PC-3 (cell line): ENCODE data around the gene WDR86. TPM values are rescaled to one million over a fixed set of nuclear protein-coding genes. Genes with fewer than 3 reads are reported as not detected.
A peak's percentile ranks its signal among the peaks of the same experiment; 100 is the strongest.

Experiments
- ATAC-seq: fragments of 200-7000 bp; cut with Tn5 transposase; 2 replicates; pipeline ENCODE4 v1.9.1; 2020; ENCODE audit warnings: mild to moderate bottlenecking, moderate library complexity
- BruUV-seq: library from RNA; stranded (reverse); fragments of 400-500 nt; replicated peaks from 2 replicates; lab custom pipeline; 2021; lab: Mats Ljungman, UMichigan
- CTCF ChIA-PET: fragments of 300-600 bp; sonication (Branson Sonifier 250); formaldehyde crosslinking; loops from one replicate; lab custom pipeline; 2022; ENCODE audit warnings: antibody characterized with exemption; lab: Charles Lee
- POLR2A ChIA-PET: fragments of 300-600 bp; sonication (Branson Sonifier 250); formaldehyde crosslinking; loops from one replicate; lab custom pipeline; 2022; ENCODE audit warnings: antibody characterized with exemption; ENCODE audit not compliant: unreplicated experiment; lab: Charles Lee
- DNase-seq: peaks from one replicate; pipeline ENCODE4 v3.0.0-alpha.2; 2015
- H2AFZ ChIP-seq: fragments of 300-600 bp; sonication (generic); 2 replicates; pipeline ENCODE4 v1.6.0; 2016; ENCODE audit warnings: antibody characterized with exemption, low read length
- H3F3A ChIP-seq: fragments of 300-600 bp; sonication (generic); one replicate; pipeline ENCODE4 v1.6.0; 2017; ENCODE audit warnings: antibody characterized with exemption, low read length, control low read depth, mild to moderate bottlenecking; ENCODE audit not compliant: unreplicated experiment
- H3K27ac ChIP-seq: fragments of 300-600 bp; sonication (generic); 2 replicates; pipeline ENCODE4 v1.5.1; 2016; ENCODE audit warnings: mild to moderate bottlenecking, low read length
- H3K27me3 ChIP-seq: fragments of 300-600 bp; sonication (generic); 2 replicates; pipeline ENCODE4 v1.6.1; 2016; ENCODE audit warnings: low read length, mixed read lengths
- H3K36me3 ChIP-seq: fragments of 300-600 bp; sonication (generic); 2 replicates; pipeline ENCODE4 v1.6.1; 2016; ENCODE audit warnings: low read depth, mixed run types, low read length, mixed read lengths
- H3K4me1 ChIP-seq: fragments of 300-600 bp; sonication (generic); 2 replicates; pipeline ENCODE4 v1.5.1; 2016; ENCODE audit warnings: low read length; ENCODE audit not compliant: insufficient read depth
- H3K4me2 ChIP-seq: fragments of 300-600 bp; sonication (generic); 2 replicates; pipeline ENCODE4 v1.6.0; 2016; ENCODE audit warnings: low read length
- H3K4me3 ChIP-seq: fragments of 300-600 bp; sonication (generic); 2 replicates; pipeline ENCODE4 v1.5.1; 2016; ENCODE audit warnings: mild to moderate bottlenecking, low read length, mixed read lengths
- H3K79me2 ChIP-seq: fragments of 300-600 bp; sonication (generic); 2 replicates; pipeline ENCODE4 v1.6.1; 2017; ENCODE audit warnings: low read length, mixed read lengths
- H3K9ac ChIP-seq: fragments of 300-600 bp; sonication (generic); 2 replicates; pipeline ENCODE4 v1.6.0; 2016; ENCODE audit warnings: mild to moderate bottlenecking, low read length
- H3K9me2 ChIP-seq: fragments of 300-600 bp; sonication (generic); replicated peaks from 2 replicates; pipeline ENCODE4 v1.6.1; 2016; ENCODE audit warnings: mixed run types, low read length, mixed read lengths
- H3K9me3 ChIP-seq: fragments of 300-600 bp; sonication (generic); 2 replicates; pipeline ENCODE4 v1.6.1; 2016; ENCODE audit warnings: low read length, mixed read lengths
- H4K20me1 ChIP-seq: fragments of 300-600 bp; sonication (generic); 2 replicates; pipeline ENCODE4 v1.6.1; 2016; ENCODE audit warnings: low read length, mixed read lengths
- CTCF ChIP-seq: fragments of 300-600 bp; sonication (generic); conservative IDR thresholded peaks from 2 replicates; pipeline ENCODE4 v1.5.1; 2017; ENCODE audit warnings: antibody characterized with exemption, low read depth, mild to moderate bottlenecking, low read length
- EZH2 ChIP-seq: fragments of 300-600 bp; sonication (generic); IDR thresholded peaks from one replicate; pipeline ENCODE4 v1.6.1; 2017; ENCODE audit warnings: antibody characterized with exemption, mild to moderate bottlenecking, low read length; ENCODE audit not compliant: unreplicated experiment
- EZH2phosphoT487 ChIP-seq: fragments of 300-600 bp; sonication (generic); IDR thresholded peaks from 2 replicates; pipeline ENCODE4 v1.6.1; 2018; ENCODE audit warnings: mild to moderate bottlenecking, antibody characterized with exemption, low read length, borderline replicate concordance
- intact Hi-C: fragments of 100-400 bp; cut with micrococcal nuclease; formaldehyde crosslinking; loops from 2 replicates; pipeline ENCODE4 v1.9.0; 2023
- total RNA-seq: library from RNA; depleted of rRNA; stranded (reverse); fragments of >200 nt; gene quantifications from 2 replicates; pipeline ENCODE4 v1.2.3, GENCODE V29; 2014

Gene WDR86
- total RNA-seq, 1 experiment from 2014 or later: not detected

GRCh38 chr7:151368136-151368571 lies 41.7 kb downstream of the WDR86 start:
- no TSS peak for BruUV-seq
- POLR2A ChIA-PET: interaction anchor here (0.6 kb wide), 1 partner anchor 44 kb away, joined by 4 read pairs; no protein-coding TSS in a partner anchor
- intact Hi-C loops: loop anchor here (1.0 kb wide), 1 partner anchor 80 kb away; no protein-coding TSS in a partner anchor
- H3K27me3 ChIP-seq: no peaks in the 10 kb centered on the region
- H2AFZ ChIP-seq: no peak overlapping the region
- H3K9me3 ChIP-seq: no peaks in the 10 kb centered on the region
- H3K4me2 ChIP-seq: no peak overlapping the region
- H3K4me3 ChIP-seq: no peak overlapping the region
- H3K9me2 ChIP-seq: no peaks in the 10 kb centered on the region
- no peak overlapping the region for H3K27ac ChIP-seq
- no peaks in the 10 kb centered on the region for H3K79me2 ChIP-seq
- H3K4me1 ChIP-seq: peaks cover 3% of the 10 kb centered on the region; the same call in 1 of the 2 replicates
- no peaks in the 10 kb centered on the region for H4K20me1 ChIP-seq
- H3K9ac ChIP-seq: no peak overlapping the region
- peak; percentile 99 for ATAC-seq
- no peaks in the 10 kb centered on the region for H3F3A ChIP-seq
- CTCF ChIA-PET: interaction anchor here (1.3 kb wide), 1 partner anchor 80 kb away, joined by 4 read pairs; no protein-coding TSS in a partner anchor
- H3K36me3 ChIP-seq: 0 out of 2 replicates have a peak, but pooled peaks cover 4% of the 10 kb centered on the region
- TF ChIP-seq CTCF (peak; percentile 83), EZH2 (no peak), EZH2phosphoT487 (no peak)
- peak; percentile 75 for DNase-seq

GRCh38 chr7:151367284-151367683 lies 42.6 kb downstream of the WDR86 start:
- TF ChIP-seq CTCF (no peak), EZH2 (no peak), EZH2phosphoT487 (no peak)
- intact Hi-C loops: loop anchor here (2.0 kb wide), 1 partner anchor 392 kb away; no protein-coding TSS in a partner anchor
- Histone ChIP-seq H3K4me1 (peaks cover 3% of the 10 kb centered on the region; the same call in 1 of the 2 replicates), H3K36me3 (0 out of 2 replicates have a peak, but pooled peaks cover 4% of the 10 kb centered on the region), H2AFZ (no peak overlapping the region), H3K4me3 (no peak overlapping the region), H4K20me1 (no peaks in the 10 kb centered on the region), H3K9me2 (no peaks in the 10 kb centered on the region), H3K27me3 (no peaks in the 10 kb centered on the region), H3K79me2 (no peaks in the 10 kb centered on the region), H3K9me3 (no peaks in the 10 kb centered on the region), H3K4me2 (no peak overlapping the region), H3F3A (no peaks in the 10 kb centered on the region), H3K27ac (no peak overlapping the region), H3K9ac (no peak overlapping the region)
- ATAC-seq (peak; percentile 51), DNase-seq (peak; percentile 10)
- POLR2A ChIA-PET: no interaction called here
- BruUV-seq: no TSS peak
- CTCF ChIA-PET: no interaction called here

GRCh38 chr7:151366880-151367222 lies 43.0 kb downstream of the WDR86 start:
- ChIA-PET POLR2A (no interaction called here), CTCF (no interaction called here)
- H3K4me3 ChIP-seq: no peak overlapping the region
- intact Hi-C loops: loop anchor here (2.0 kb wide), 1 partner anchor 392 kb away; no protein-coding TSS in a partner anchor
- no peaks in the 10 kb centered on the region for H3K79me2 ChIP-seq
- no peak overlapping the region for H2AFZ ChIP-seq
- no peak for TF ChIP-seq EZH2phosphoT487
- TF ChIP-seq EZH2: no peak
- no peak for TF ChIP-seq CTCF
- no peak overlapping the region for H3K4me2 ChIP-seq
- no peak overlapping the region for H3K9ac ChIP-seq
- no peaks in the 10 kb centered on the region for H3K27me3 ChIP-seq
- H3K9me3 ChIP-seq: no peaks in the 10 kb centered on the region
- H3K36me3 ChIP-seq: 0 out of 2 replicates have a peak, but pooled peaks cover 4% of the 10 kb centered on the region
- DNase-seq (no peak), ATAC-seq (no peak)
- H3K27ac ChIP-seq: no peak overlapping the region
- no peaks in the 10 kb centered on the region for H3K9me2 ChIP-seq
- H3K4me1 ChIP-seq: peaks cover 3% of the 10 kb centered on the region; the same call in 1 of the 2 replicates
- no peaks in the 10 kb centered on the region for H3F3A ChIP-seq
- H4K20me1 ChIP-seq: no peaks in the 10 kb centered on the region
- no TSS peak for BruUV-seq
